ENCODE results near the gene FSTL3.
"Not testable (repeated sequence)": the region's sequence is repeated elsewhere in the genome, so short reads cannot be mapped to it uniquely, and the experiment has no call there.

FSTL3 gene

DNA sequence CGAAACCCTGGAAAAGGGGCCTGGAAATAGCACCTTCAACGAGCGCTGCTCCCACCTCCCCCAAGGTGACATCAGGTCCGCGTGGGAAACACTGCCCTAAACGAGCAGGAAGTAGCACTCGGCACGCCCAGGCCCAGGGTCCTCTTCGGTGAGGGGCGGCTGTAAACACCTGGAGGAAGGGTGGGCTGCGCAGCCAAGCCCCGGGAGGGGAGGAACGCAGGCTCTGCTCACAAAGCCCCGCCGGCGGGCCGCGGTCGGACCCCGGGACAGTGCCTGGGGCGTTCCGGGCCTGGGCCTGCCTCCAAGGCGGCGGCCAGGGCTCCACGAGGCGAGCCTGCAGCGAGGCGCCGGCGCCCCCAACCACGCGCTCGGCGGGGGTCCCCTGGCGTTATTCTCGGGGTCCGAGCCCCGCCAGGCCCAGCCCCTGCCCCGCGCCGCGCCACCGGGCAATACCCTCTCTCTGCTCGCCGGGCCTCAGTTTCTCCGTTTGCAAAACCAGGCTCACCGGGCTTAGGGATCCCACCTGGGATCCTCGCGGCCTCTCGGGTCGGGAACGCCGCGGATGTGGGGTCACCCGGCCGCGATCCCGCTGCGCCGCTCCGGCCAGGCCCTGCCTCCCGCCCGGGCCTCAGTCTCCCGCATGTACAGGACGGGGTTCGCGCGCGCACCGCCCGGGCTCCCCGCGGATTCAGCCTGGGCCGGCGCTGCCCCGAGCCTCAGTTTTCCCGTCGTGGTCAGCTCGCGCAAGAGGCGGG is 13.8 kb upstream of the FSTL3 start:
- DNase-seq: no peak

GRCh38 chr19:662962-663681 is 13.1 kb upstream of the FSTL3 start, which contains the start of gene RNF126:
RNF126 (minus strand) TSS chr19:663214; CDS start chr19:663121, 93 bp downstream.
- peak; percentile 69 for DNase-seq

- no peak for DNase-seq
Observed at GRCh38 chr19:663682-664117, 12.5 kb upstream of the FSTL3 start.

GRCh38 chr19:664913-665443 is 11.2 kb upstream of the FSTL3 start:
- peak; percentile 85 for DNase-seq

DNA sequence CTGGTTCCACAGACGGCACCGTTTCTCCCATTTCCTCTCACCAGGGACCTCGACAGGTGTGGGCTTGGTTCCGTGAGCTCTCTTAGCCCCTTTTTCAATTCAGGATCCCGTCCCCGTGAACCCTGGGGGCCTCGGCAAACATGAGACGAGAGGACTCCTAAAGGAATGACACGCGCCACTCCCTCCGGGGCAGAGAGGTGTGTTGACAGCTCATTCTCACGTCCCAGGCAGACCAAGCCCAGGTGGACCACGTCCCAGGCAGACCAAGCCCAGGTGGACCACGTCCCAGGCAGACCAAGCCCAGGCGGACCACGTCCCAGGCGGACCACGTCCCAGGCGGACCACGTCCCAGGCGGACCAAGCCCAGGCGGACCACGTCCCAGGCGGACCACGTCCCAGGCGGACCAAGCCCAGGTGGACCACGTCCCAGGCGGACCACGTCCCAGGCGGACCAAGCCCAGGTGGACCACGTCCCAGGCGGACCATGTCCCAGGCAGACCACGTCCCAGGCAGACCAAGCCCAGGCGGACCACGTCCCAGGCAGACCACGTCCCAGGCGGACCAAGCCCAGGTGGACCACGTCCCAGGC is 9.1 kb upstream of the FSTL3 start:
- not testable (repeated sequence) for DNase-seq

DNA sequence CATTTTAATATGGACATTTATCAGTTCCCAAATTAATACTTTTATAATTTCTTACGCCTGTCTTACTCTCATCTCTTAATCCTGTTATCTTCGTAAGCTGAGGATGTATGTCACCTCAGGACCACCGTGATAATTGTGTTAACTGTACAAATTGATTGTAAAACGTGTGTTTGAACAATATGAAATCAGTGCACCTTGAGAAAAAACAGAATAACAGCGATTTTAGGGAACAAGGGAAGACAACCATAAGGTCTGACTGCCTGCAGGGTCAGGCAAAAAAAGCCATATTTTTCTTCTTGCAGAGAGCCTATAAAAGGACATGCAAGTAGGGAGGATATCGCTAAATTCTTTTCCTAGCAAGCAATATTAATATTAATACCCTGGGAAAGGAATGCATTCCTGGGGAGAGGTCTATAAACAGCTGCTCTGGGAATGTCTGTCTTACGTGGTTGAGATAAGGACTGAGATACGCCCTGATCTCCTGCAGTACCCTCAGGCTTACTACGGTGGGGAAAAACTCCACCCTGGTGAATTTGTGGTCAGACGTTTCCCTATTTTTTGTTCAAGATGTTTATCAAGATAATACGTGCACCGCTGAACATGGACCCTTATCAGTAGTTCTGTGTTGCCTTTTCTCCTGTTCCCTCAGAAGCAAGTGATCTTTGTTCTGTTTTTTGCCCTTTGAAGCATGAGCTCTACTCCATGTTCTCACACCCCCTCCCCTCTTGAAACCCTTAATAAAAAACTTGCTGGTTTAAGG is 7.3 kb upstream of the FSTL3 start:
- not testable (repeated sequence) for DNase-seq

DNA sequence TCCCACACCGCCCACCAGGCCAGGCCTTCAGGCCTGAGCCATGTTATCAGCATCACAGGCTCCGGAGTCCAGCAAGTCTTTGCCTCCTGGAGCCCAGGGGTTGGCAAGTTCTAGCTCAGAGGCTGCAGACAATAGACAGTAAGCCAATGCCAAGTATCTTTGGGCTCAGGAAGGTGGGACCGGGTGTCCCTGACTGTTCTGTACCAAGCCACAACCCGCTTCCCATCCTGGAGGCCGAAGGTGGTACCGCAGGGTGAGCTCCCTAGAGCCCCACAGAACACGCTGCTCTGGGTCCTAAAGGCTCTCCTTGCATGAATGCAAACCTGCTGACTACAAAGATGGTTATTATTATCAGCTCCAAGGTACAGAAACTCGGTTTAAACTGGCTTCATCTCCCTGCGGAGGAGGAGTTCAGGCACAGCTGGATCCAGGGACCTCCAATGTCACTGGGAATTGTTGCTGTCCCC is 5.5 kb upstream of the FSTL3 start:
- DNase-seq: no peak

DNA sequence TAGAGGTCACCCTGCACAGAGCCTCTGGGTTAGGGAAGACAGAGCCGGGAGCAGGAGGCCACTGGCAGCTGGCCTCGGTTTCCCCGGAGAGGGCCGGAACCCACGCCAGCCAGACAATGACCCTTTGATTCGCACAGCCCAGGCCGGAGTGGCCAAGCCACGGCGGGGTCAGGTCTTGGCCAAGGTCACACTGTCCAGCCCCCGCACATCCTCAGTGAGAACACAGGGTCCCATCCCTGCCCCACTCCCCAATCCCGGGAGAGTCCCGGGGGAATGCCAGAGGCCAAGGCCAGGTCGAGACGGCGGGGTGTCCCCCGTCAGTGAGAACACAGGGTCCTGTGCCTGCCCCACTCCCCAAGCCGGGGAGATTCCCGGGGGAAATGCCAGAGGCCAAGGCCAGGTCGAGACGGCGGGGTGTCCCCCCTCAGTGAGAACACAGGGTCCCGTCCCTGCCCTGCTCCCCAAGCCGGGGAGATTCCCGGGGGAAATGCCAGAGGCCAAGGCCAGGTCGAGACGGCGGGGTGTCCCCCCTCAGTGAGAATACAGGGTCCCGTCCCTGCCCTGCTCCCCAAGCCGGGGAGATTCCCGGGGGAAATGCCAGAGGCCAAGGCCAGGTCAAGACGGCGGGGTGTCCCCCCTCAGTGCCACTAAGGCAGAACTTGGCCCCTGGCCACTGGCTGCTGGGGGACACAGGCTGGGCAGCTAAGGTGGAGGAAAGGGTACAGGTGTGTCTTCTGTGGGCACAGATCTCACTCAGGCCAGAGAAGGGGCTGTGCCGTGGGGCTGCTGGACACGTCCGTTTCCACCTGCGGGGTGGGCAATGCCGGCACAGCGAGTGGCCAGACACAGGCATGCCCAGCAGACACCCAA is 1.7 kb upstream of the FSTL3 start:
- DNase-seq: no peak

GRCh38 chr19:676007-676338 is 219 bp upstream of the FSTL3 start:
- DNase-seq: no peak

DNA sequence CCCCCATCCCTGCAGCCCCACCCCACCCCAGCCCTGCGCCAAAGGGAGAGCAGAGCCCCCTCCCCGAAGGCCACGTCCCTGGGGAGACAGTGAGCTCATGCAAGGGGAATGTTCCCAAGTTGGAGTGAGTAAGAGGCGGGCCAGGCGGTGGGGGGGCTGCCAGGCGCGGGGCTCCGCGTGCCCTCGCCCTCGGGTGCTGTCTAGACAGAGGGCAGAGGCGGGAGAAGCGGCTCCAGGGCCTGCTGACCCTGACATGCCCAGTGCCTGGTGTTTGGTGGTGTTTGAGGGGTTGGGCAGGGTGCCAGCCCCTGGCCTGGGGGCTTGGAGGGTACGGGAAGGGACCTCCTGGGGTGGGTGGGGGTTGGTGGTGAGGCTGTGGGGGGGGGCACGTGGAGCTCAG is 1.0 kb downstream of the FSTL3 start:
- no peak for DNase-seq

- DNase-seq: no peak
Observed at GRCh38 chr19:677601-678436, 1.6 kb downstream of the FSTL3 start.

GRCh38 chr19:678791-679388 is 2.7 kb downstream of the FSTL3 start:
- DNase-seq: no peak

- no peak for DNase-seq
Observed at GRCh38 chr19:679418-680286, 3.5 kb downstream of the FSTL3 start.

GRCh38 chr19:680287-681028 is 4.3 kb downstream of the FSTL3 start:
- DNase-seq: peak; percentile 90

DNA sequence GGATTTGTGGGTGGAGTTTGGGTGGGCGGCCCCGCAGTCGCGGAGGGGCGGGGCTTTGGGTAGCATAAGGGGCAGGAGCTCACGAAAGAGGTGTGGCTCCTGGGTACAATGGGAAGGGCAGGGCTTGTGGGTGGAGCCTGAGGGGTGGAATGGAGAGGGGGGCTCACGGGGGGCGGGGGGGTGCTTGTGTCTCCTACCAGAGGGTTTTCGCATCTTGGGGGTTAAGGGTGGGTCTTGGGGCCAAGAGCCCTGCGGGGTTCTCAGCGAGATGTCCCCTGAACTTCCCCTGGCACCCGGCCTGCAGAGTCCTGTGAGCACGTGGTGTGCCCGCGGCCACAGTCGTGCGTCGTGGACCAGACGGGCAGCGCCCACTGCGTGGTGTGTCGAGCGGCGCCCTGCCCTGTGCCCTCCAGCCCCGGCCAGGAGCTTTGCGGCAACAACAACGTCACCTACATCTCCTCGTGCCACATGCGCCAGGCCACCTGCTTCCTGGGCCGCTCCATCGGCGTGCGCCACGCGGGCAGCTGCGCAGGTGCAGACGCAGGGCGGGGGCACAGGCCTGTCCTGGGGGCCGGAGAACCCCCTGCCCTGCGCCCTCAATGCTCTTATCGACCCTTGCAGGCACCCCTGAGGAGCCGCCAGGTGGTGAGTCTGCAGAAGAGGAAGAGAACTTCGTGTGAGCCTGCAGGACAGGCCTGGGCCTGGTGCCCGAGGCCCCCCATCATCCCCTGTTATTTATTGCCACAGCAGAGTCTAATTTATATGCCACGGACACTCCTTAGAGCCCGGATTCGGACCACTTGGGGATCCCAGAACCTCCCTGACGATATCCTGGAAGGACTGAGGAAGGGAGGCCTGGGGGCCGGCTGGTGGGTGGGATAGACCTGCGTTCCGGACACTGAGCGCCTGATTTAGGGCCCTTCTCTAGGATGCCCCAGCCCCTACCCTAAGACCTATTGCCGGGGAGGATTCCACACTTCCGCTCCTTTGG is 5.1 kb downstream of the FSTL3 start:
- no peak for DNase-seq

GRCh38 chr19:682678-683320 is 6.6 kb downstream of the FSTL3 start:
- DNase-seq: no peak

- no peak for DNase-seq
Observed at GRCh38 chr19:685454-685931, 9.3 kb downstream of the FSTL3 start.

Measured in NCI-H1694 (cell line).